Measurements from ENCODE around the gene LACTBL1.
"Not testable (repeated sequence)": the region's sequence is repeated elsewhere in the genome, so short reads cannot be mapped to it uniquely, and the experiment has no call there.

The LACTBL1 gene, protein sequence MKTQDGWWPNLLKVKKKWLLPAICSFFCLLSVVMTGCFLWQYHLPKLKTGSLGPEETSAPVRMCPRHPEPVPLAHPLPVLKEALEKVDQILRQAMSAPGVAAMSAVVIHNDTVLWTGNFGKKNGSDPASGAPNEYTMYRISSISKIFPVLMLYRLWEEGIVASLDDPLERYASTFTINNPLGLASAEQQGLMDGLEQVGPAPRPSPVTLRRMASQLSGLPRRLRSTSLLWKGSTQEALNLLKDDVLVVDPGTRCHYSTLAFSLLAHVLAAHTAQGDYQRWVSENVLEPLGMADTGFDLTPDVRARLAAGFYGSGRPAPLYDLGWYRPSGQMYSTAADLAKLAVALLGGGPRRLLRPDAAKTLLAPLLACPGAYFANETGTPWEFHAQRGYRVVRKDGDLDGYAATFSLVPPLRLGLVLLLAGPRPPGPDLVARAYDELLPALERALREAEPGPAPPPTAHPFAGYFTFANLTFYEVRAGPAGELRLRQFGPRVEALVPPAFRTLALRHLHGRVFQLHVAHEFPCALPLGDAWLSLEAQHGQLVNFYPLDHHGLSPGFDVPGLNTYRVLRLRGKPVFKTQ

DNA sequence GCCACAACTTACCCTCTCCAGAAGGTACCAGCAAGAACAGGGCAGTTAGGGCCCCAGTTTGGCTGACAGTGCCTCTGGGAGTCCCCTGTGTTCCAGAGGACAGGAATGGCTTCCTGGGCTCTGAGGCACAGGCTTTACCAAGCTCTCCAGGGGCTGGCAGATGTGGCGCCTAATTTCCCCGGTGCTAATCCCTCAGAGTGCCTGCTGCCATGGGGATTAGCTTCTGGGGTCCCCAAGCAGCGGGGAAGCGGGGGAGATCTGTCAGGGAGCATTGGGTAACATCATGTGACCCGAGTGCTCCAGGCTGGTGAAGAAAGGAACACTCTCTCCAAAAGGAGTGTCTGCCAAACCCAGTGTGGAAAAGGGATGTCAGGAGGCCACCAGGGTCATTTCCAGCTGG, at the start of gene LACTBL1:
Gene LACTBL1, minus strand, starts transcription at position 107 of the 400 bp plus-strand sequence. CDS start 550 bp downstream, outside the sequence.
- DNase-seq, result no peak

DNA sequence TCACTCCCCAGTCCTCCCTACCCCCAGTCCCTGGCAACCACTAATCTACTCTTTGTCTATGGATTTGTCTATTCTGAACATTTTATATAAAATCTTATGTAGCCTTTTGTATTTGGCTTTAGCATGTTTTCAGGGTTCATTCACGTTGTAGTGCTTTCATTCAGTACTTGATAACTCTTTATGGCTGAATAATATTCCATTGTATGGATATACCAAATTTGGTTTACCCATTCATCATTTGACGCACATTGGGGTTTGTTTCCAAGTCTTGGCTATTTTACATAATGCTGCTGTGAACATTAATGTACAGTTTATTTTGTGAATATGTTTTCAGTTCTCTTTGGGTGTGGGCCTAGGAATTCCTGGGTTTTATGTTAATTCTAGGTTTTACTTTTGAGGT, 49.2 kb upstream of the LACTBL1 start:
- DNase-seq, result no peak

DNA sequence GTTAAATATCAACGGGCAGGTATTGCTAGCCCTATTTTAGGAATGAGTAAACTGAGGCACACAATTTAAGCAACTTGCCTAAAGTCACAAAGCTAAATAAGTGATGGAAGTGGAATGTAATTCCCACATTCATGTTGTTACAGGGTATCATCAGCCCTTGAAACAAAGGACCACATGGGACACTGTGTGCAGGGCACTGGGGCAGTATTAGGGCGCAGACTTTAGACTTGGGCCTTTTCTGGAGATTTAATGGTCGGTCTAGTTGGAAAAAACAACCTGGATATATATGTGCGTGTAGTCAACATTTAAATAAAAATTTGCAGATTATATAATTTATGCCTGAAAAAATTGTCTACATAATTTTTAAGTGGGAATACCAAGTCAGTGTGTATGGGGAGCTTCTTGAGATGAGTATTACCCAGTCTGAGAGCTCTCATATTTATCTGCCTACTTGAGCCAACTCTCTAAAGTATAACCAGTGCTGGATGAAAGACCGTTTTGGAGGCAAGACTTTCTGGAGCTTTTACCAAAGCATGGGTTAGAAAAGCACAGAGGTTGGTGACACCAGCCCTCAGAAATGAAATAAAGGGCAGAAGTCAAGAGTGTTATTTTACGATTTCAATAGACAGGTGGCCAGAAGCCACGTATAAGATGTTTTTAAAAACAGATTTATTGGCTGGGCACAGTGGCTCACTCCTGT, 48.2 kb upstream of the LACTBL1 start:
- peak; percentile 32 for DNase-seq

DNA sequence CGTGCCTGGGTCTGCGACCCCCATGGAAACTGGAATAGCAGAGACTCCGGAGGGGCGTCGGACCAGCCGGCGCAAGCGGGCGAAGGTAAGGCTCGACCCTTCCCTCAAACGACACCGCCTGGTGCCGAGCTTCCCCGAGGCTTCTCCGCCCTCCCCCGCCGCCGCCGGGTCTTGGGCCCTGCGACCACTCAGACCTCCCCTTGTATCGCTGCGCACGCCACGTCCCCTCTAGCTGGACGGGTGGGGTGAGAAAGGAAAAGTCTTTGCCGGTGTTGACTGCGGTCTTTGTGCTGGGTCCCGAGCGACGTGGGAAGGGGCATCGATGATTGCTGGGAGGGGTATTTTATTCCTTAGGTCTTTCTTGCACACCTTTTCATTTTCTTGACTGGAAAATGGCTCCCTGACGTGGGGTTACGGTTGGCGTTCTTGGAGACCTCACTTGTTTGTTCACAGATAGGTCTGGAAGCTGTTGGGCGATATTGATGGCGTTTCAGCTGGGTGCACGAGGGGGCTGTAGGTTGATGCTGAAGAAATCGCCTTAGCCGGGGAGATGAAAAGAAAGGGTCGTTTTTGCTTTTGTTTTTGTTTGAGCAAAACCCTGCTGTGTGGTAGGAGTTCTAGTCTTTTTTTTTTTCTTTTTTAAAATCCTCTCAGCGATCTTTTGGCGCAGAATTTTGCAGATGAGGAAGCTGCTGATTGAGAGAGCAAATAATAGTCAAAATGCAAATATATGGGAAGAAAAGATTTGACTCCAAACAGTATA, 47.4 kb upstream of the LACTBL1 start:
- peak; percentile 65 for DNase-seq

DNA sequence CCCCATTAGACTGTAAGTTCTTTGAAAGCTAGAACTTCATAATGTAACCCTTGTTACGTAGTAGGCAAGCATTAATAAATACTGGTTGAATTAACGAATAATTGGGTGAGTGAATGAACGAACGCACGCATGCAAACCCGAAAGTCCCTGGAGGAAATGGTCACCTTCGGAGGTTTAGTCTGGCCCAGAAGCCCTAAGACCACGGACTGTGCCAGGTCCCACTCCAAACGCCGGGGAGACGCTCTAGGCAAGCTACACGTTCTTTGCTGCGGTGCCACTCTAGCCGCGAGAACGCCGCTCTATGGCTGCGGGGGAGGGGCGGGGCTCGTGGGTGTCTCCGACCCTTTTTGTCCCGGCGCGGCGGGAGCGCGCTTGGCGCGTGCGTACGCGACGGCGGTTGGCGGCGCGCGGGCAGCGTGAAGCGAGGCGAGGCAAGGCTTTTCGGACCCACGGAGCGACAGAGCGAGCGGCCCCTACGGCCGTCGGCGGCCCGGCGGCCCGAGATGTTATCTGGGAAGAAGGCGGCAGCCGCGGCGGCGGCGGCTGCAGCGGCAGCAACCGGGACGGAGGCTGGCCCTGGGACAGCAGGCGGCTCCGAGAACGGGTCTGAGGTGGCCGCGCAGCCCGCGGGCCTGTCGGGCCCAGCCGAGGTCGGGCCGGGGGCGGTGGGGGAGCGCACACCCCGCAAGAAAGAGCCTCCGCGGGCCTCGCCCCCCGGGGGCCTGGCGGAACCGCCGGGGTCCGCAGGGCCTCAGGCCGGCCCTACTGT, 46.6 kb upstream of the LACTBL1 start, which contains the start of gene KDM1A:
Gene KDM1A, plus strand, starts transcription at position 375 of the 769 bp plus-strand sequence. Its CDS starts 129 bp downstream, at position 504.
- DNase-seq, result peak; percentile 97

DNA sequence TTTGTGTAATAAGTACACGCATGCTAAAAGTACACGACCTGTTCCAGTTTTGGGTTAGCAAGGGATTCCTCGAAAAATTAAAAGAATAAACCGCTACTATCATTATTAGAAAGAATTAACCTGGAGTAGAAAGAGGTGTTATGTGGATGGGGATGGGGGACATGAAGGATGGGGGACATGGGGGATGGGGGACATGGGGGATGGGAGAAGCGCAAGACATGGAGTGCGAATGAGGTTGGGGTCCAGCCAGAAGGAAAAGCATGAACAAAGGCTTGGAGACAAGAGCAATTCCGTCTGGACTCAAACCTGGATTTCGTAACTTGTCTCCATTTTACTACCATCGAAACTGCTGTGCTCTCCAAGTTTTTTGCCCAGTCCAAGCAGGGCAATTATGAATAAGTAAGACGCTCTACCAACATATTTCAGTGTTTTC, 46.0 kb upstream of the LACTBL1 start:
- DNase-seq, result no peak

DNA sequence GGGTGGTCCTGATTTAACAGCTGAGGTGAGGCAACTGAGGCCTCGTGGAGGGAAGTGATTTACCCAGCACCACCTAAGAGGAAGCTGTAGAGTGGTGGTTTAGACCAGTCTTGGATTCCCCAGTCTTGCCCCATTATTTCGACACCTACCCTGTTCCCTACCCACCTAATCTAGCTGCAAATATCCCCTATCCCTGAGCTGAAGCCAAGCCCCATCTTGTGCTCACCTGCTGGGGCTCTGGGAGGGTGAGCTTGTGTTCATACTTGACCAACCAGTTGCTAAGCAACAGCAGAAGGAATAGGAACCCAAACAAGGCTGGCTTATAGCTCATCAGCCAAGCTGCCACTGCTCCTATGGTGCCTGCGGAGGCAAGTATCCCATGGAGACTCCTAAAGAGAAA, 41.0 kb upstream of the LACTBL1 start:
- no peak for DNase-seq

DNA sequence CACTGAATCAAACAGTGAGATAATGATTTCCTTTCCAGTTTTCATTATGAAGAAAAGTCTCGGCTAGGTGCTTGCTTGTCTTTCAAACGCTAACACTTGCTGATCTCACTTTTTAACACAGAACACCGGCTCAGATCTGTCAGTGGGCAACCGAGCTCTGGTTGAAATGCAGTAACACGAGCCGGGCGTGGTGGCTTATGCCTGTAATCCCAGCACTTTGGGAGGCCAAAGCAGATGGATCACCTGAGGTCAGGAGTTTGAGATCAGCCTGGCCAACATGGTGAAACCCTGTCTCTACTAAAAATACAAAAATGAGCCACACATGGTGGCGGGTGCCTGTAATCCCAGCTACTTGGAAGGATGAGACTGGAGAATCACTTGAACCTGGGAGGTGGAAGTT, 37.4 kb upstream of the LACTBL1 start:
- DNase-seq, result not testable (repeated sequence)

DNA sequence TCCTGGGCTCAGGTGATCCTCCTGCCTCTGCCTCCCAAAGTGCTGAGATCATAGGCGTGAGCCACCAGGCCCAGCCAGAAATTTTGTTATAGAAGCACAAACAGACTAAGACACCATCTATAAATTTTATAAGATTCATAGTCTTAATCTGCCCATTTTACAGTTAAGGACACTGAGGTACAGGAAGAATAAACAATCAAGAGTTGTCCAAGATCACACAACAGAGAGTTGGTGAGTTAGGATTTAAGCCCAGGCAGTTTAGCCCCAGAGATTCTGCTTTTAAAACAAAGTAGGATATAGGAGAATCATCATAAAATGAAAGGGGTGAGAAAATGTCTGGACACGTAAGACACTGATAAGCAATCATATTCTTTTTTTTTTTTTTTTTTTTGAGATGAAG, 36.2 kb upstream of the LACTBL1 start:
- DNase-seq, result no peak

DNA sequence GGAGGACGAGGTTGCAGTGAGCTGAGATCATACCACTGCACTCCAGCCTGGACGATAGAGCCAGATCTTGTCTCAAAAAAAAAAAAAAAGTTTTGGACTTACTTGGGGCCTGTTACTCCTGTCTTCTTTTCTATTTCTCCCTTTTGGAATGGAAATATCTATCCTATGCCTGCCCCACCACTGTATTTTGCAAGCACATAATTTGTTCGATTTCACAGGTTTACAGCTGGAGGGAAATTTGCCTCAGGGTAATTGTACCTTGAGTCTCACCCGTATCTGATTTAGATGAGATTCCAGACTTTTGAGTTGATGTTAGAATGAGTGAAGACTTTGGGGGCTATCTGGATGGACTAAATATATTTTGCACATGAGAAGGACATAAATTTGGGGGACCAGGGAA, 34.4 kb upstream of the LACTBL1 start:
- no peak for DNase-seq

DNA sequence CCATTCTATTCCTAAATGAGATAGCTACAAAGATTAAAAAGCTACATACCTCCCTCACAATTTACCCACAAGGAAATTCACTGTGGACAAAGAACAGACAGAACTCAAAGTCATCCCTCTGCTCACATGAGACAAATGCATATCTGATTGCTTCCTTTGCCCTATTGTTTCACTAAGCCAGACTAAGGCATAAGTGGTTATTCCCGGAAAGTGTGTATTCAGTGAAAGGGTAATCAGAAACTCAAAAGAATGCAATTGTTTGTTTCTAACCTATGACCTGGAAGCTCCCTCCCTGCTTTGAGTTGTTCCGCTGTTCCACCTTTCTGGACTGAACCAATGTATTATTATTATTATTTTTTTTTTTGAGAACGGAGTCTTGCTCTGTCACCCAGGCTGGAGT, 32.1 kb upstream of the LACTBL1 start:
- not testable (repeated sequence) for DNase-seq

DNA sequence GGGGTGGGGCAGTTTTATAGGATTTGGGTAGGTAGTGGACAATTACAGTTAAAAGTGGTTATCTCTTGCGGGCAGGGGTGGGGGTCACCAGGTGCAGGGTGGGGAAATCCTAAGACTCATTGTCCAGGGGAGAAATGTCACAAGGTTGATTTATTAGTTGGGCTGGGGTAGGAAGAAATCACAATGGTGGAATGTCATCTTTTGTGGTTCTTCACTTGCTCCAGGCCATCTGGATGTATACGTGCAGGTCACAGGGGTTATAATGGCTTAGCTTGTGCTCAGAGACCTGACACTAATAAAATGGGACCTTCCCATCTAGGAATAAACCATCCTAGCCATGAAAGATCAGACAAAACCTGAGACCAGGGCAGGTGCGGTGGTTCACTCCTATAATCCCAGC, 31.4 kb upstream of the LACTBL1 start:
- no peak for DNase-seq

DNA sequence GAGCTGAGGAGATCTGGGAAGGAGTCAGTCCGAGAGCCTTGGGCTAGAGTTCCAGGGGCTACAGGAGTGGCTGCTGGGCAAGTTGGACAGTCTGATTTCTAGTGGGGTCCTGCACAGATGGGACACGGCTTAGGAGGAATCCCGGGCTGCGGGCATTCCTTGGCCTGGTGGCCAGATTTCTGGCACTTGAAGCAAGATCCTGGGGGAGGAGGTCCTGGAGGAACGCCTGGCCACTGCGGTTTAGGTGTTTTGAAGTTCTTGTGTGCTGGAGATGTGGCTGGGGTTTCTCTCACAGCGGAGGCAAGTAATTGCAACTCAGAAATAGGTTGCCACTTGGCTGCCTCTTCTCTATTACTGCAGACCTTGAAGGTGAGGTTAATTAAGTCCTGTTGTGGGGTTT, 29.6 kb upstream of the LACTBL1 start:
- not testable (repeated sequence) for DNase-seq

DNA sequence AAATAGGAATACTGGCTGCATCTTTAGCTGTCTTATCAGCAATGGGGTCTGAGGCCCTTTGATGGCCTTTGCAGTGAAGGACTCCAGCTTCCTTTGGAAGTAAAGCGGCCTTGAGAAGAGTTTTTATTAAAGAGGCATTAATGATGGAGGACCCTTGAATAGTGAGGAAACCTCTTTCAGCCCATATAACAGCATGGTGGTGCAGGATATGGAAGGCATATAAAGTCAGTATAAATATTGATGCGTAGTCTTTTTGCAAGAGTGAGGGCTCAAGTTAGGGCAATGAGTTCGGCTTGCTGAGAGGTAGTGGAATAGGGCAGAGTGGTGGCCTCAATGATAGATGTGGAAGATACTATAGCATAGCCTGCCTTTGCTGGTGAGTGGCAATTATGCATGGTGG, 27.5 kb upstream of the LACTBL1 start:
- not testable (repeated sequence) for DNase-seq

DNA sequence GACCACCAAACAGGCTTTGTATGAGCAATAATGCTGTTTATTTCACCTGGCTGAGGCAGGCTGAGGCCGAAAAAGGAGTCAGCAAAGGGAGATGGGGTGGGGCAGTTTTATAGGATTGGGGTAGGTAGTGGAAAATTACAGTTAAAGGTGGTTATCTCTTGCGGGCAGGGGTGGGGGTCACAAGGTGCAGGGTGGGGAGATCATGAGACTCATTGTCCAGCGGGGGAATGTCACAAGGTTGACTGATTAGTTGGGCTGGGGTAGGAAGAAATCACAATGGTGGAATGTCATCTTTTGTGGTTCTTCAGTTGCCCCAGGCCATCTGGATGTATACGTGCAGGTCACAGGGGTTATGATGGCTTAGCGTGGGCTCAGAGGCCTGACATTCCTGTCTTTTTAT, 24.9 kb upstream of the LACTBL1 start:
- not testable (repeated sequence) for DNase-seq

DNA sequence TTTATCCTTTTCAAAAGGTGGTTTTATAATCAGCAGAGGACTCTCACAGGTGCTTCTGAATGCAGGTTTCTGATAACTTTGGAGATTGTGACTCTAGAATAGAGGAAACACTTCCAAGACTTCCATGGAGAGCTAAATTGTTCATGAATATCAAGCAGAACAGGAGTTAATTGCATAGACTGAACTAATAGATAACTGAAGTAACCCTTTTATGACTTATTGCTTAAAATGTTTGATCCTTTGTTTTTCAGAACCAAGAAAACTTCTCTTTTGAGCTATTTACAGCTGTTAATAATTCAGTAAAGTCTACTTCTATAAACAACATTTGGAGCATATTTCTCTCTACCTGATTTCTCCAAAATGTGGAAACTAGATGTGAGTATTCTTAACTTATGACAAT, 23.1 kb upstream of the LACTBL1 start:
- DNase-seq, result no peak

DNA sequence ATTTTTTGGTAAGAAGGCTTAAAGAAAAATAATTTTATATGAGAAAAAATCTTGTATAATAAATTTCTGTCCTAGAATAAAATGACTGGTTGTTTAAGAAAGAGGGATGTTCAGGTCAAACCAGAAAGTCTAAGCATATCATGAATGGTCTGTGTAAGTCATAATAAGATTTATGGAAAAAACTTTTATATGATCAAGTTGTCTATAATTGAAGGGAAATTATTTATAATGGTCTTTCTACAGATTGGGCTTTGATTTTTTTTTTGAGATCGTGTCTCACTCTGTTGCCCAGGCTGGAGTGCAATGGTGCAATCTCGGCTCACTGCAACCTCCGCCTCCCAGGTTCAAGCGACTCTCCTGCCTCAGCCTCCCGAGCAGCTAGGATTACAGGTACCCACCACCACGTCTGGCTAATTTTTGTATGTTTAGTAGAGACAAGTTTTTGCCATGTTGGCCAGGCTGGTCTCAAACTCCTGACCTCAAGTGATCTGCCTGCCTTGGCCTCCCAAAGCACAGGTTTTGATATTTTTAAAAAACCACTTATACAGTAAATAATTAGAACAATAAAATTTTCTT, 20.6 kb upstream of the LACTBL1 start:
- DNase-seq, result not testable (repeated sequence)

DNA sequence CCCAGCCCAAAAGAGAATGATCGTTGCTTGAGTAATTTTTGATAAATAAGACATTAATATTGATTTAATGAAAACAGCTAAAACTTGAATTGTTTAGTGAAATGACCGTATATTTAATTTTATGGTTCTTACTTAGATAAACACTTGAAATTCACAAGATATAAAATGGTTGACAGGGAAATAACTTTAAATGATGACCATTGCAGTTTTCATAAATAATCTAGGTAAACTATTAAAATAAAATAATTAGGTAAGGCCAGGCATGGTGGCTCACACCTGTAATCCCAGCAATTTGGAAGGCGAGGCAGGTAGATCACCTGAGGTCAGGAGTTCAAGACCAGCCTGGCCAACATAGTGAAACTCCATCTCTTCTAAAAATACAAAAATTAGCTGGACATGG, 19.7 kb upstream of the LACTBL1 start:
- DNase-seq, result not testable (repeated sequence)

DNA sequence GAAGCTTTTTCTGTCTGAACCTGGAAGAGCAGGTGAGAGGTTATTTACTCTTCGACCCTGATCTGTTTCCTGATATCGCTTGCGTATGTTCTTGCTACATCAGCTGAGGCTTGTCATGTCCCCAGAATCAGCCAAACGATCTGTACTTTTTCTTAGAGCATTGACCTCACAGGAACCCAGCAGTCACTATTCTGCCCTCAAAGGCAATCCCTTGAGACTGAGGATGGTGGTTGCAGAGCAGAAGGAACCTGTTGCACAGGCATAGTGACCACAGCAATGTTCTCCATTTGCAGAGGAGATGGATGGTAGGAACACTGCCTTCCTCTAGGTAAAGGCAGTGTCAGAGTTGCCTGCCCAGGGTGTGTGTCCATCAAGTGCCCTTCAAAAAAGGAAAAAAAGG, 11.3 kb upstream of the LACTBL1 start:
- DNase-seq, result no peak

DNA sequence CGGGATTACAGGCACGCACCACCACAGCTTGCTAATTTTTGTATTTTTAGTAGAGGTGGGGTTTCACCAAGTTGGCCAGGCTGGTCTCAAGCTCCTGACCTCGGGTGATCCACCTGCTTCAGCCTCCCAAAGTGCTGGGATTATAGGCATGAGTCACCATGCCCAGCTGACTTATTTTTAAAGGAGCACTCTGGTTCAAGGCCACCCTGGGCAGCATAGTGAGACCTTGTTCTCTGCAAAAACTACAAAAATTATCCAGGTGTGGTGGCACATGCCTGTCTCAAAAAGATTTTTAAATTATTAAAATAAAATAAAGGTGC, 7.8 kb upstream of the LACTBL1 start:
- DNase-seq, result not testable (repeated sequence)

DNA sequence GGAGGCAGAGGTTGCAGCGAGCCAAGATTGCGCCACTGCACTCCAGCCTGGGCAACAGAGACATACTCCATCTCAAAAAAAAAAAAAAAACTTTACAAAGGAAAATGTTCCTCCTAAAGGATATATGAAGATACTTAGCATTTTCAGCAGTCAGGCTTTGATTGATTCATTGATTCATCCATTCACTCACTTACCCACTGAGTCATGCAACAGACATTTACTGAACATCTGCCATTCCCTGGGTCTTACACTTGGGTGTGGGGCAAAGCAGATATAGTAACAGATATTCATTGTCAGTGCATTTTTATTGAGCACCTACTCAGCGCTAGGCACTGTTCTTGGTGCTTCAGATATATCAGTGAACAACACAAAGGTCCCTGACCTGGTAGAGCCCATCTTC, 5.6 kb upstream of the LACTBL1 start:
- DNase-seq, result no peak
